HEK293T (cell line): ENCODE data around the gene CBX6.
A peak's percentile ranks its signal among the peaks of the same experiment; 100 is the strongest.

Experiments used
- CTCF ChIA-PET: fragments of 350-600 bp; formaldehyde crosslinking; extraction: SDS; loops from one replicate; lab custom pipeline; 2021; ENCODE audit warnings: antibody characterized with exemption, inconsistent platforms; lab: Yijun Ruan, JAX
- POLR2A ChIA-PET: fragments of 350-600 bp; formaldehyde crosslinking; extraction: SDS; loops from one replicate; lab custom pipeline; 2020; ENCODE audit warnings: antibody characterized with exemption, inconsistent platforms; lab: Yijun Ruan, JAX
- DNase-seq: peaks from one replicate; pipeline ENCODE4 v3.0.0; 2012; ENCODE audit warnings: mixed read lengths; ENCODE audit errors: extremely low spot score
- ARNT ChIP-seq: fragments of 450-650 bp; IDR thresholded peaks from 2 replicates; pipeline ENCODE4 v1.6.1; 2017; ENCODE audit warnings: mild to moderate bottlenecking
- BHLHE40 ChIP-seq: fragments of 450-650 bp; IDR thresholded peaks from 2 replicates; pipeline ENCODE4 v1.6.1; 2016; ENCODE audit warnings: mild to moderate bottlenecking, moderate library complexity, borderline replicate concordance
- CTBP1 ChIP-seq: fragments of 450-650 bp; IDR thresholded peaks from 2 replicates; pipeline ENCODE4 v1.6.1; 2016; ENCODE audit warnings: borderline replicate concordance
- ELF4 ChIP-seq: fragments of 450-650 bp; IDR thresholded peaks from 2 replicates; pipeline ENCODE4 v1.6.1; 2017; ENCODE audit warnings: antibody characterized with exemption
- FOXA1 ChIP-seq: fragments of 450-650 bp; IDR thresholded peaks from 2 replicates; pipeline ENCODE4 v1.6.1; 2016; ENCODE audit warnings: mild to moderate bottlenecking
- FOXK2 ChIP-seq: fragments of 450-650 bp; IDR thresholded peaks from 2 replicates; pipeline ENCODE4 v1.6.1; 2016; ENCODE audit warnings: mild to moderate bottlenecking
- FOXM1 ChIP-seq: fragments of 450-650 bp; IDR thresholded peaks from 2 replicates; pipeline ENCODE4 v1.6.1; 2017; ENCODE audit warnings: mild to moderate bottlenecking, borderline replicate concordance
- HDGF ChIP-seq: fragments of 450-650 bp; IDR thresholded peaks from 2 replicates; pipeline ENCODE4 v1.6.1; 2017; ENCODE audit warnings: antibody characterized with exemption, borderline replicate concordance
- L3MBTL2 ChIP-seq: fragments of 450-650 bp; conservative IDR thresholded peaks from 2 replicates; pipeline ENCODE4 v1.6.1; 2016; ENCODE audit warnings: mild to moderate bottlenecking
- LEF1 ChIP-seq: fragments of 450-650 bp; IDR thresholded peaks from 2 replicates; pipeline ENCODE4 v1.6.1; 2017; ENCODE audit warnings: mild to moderate bottlenecking, borderline replicate concordance
- NFRKB ChIP-seq: fragments of 450-650 bp; IDR thresholded peaks from 2 replicates; pipeline ENCODE4 v1.6.1; 2016; ENCODE audit warnings: mild to moderate bottlenecking, moderate library complexity
- SP1 ChIP-seq: fragments of 450-650 bp; IDR thresholded peaks from 2 replicates; pipeline ENCODE4 v1.6.1; 2017
- SUZ12 ChIP-seq: fragments of 450-650 bp; IDR thresholded peaks from 2 replicates; pipeline ENCODE4 v1.6.1; 2016; ENCODE audit warnings: mild to moderate bottlenecking
- TARDBP ChIP-seq: fragments of 450-650 bp; IDR thresholded peaks from 2 replicates; pipeline ENCODE4 v1.6.1; 2016
- ZNF384 ChIP-seq: fragments of 450-650 bp; IDR thresholded peaks from 2 replicates; pipeline ENCODE4 v1.6.1; 2016
- TF ChIP-seq, protein P1 (sequence below): fragments of 450-650 bp; IDR thresholded peaks from 2 replicates; pipeline ENCODE4 v1.6.1; 2016

CBX6 gene

DNA sequence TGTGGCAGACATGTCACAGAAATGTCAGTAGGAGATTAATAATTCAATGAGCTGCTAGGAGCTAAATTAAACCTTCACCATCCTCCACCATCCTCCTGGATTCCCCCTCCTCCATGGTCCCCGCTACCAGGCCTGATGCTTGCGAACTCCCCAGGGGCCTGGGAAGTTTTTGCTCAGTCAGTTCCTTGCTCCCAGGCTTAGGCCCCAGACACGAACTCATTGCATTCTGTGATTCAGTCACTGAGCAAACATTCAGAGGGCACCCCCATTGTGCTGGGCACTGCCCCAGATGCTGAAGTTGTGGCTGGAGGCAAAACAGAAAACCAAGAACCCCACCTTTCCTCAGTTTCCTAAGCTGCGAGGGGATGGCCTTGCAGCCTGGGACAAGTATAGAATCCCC, 42.5 kb downstream of the CBX6 start:
- DNase-seq: no peak
- CTCF ChIA-PET: no interaction called here
- TF ChIP-seq L3MBTL2: no peak
- no peak for TF ChIP-seq ZNF384
- TF ChIP-seq TARDBP: no peak
- TF ChIP-seq SUZ12: no peak
- TF ChIP-seq ARNT: no peak
- no peak for TF ChIP-seq FOXM1
- TF ChIP-seq FOXK2: no peak
- no peak for TF ChIP-seq SP1
- no peak for TF ChIP-seq LEF1
- no peak for TF ChIP-seq ELF4
- TF ChIP-seq BHLHE40: no peak
- TF ChIP-seq, protein P1, sequence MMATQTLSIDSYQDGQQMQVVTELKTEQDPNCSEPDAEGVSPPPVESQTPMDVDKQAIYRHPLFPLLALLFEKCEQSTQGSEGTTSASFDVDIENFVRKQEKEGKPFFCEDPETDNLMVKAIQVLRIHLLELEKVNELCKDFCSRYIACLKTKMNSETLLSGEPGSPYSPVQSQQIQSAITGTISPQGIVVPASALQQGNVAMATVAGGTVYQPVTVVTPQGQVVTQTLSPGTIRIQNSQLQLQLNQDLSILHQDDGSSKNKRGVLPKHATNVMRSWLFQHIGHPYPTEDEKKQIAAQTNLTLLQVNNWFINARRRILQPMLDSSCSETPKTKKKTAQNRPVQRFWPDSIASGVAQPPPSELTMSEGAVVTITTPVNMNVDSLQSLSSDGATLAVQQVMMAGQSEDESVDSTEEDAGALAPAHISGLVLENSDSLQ: no peak
- TF ChIP-seq CTBP1: no peak
- no peak for TF ChIP-seq HDGF
- no peak for TF ChIP-seq FOXA1
- POLR2A ChIA-PET: interaction anchor here (1.0 kb wide), 1 partner anchor 490 kb away, joined by 3 read pairs; the partner anchor contains the start of gene RPL3

DNA sequence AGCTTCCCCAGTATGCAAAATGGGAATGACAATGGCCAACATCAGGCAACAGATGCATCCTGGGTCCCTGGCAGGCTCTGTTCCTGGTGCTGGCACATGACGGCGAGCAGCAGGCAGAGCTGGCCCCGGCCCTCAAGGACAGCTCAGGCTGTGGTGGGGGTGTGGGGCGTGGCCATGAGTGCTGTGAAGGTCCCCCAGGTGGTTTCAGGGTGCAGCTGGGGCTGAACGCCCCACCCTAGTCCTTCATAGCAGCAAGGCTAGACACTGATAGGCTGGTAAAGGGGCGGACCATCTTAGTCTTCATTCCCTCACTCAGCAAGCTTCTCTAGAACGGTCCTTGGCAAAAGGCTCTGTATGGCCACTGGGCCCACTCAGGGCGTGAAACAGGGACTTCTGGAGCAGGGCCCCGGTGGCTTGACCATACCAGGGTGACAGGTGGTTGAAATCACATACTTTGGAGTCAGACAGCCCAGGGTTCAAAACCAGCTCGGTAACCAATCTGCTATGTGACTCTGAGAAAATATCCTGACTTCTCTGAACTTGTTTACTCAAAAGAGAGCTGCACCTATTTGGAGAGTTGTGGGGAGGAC, 43.3 kb downstream of the CBX6 start:
- no peak for TF ChIP-seq FOXK2
- no peak for DNase-seq
- CTCF ChIA-PET: no interaction called here
- POLR2A ChIA-PET: interaction anchor here (1.0 kb wide), 1 partner anchor 491 kb away, joined by 3 read pairs; the partner anchor contains the start of gene RPL3

DNA sequence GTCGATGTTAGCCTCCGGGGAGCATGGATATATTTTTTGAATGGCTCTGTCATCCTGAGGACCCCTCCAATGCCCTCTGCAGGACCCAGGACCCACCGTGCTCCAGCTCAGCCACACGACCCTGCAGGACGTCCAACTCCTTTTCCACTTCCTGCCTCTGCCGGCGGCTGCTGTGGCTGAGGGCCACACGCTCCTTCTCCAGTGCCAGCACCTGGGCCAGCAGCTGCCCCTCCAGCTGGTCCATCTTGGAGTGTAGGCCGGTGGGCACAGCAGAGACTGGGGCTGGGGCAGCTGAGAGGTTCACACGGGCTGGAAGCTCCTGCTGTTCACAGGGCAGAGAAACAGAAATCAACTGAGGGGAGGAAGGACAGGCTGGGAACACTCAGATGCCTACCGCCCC, 43.8 kb downstream of the CBX6 start:
- CTCF ChIA-PET: no interaction called here

GRCh38 chr22:38827510-38827909, 44.5 kb downstream of the CBX6 start:
- TF ChIP-seq LEF1 (no peak), SP1 (no peak), FOXK2 (no peak), BHLHE40 (no peak), FOXA1 (no peak), CTBP1 (no peak), HDGF (no peak), ARNT (no peak), TARDBP (no peak), ZNF384 (no peak), SUZ12 (no peak), FOXM1 (no peak), L3MBTL2 (no peak), NFRKB (no peak)
- TF ChIP-seq, protein P1: no peak
- CTCF ChIA-PET: no interaction called here
- no peak for DNase-seq
- POLR2A ChIA-PET: no interaction called here

More for the DNA sequence above, 43.8 kb downstream of the CBX6 start:
- POLR2A ChIA-PET: no interaction called here
- DNase-seq: no peak
- TF ChIP-seq LEF1 (no peak), BHLHE40 (no peak), FOXA1 (no peak), SP1 (no peak), HDGF (no peak), SUZ12 (no peak), TARDBP (no peak), NFRKB (no peak), L3MBTL2 (no peak), CTBP1 (no peak), ZNF384 (no peak)

- TF ChIP-seq L3MBTL2 (no peak), LEF1 (no peak)
- no peak for DNase-seq
- ChIA-PET POLR2A (no interaction called here), CTCF (no interaction called here)
These were observed 45.2 kb downstream of the CBX6 start for GRCh38 chr22:38826801-38827200.

- DNase-seq: no peak
- POLR2A ChIA-PET: no interaction called here
- CTCF ChIA-PET: no interaction called here
- no peak for TF ChIP-seq TARDBP
- TF ChIP-seq HDGF: no peak
- TF ChIP-seq FOXK2: no peak
- TF ChIP-seq NFRKB: no peak
- TF ChIP-seq ELF4: no peak
- TF ChIP-seq L3MBTL2: no peak
- no peak for TF ChIP-seq FOXM1
- no peak for TF ChIP-seq LEF1
- no peak for TF ChIP-seq FOXA1
- TF ChIP-seq, protein P1: no peak
These were observed 45.6 kb downstream of the CBX6 start for GRCh38 chr22:38826386-38826785.

DNA sequence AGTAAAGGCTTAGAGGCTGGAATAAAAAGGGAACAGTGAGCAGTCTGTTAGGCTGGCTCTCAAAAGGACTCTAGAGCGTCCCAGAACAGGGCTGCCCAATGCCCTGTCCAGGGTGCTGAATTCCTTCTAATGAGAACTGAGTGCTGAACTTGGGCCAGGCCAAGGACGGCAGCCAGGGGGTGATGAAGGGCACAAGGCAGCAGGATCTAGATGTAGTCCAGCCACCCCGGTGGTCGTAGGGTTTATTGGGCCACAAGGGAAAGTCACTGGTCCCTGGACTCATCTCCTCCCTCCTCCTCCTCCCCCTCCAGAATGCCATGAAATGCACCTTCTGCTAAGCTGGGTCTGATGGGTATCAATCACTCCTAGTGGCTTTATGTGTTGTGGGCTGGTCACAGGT, 47.4 kb downstream of the CBX6 start:
- POLR2A ChIA-PET: no interaction called here
- CTCF ChIA-PET: no interaction called here
- no peak for TF ChIP-seq L3MBTL2
- peak; percentile 82 for DNase-seq
